ENCODE results near the gene ATAD2B. TPM values are rescaled to one million over a fixed set of nuclear protein-coding genes. Genes with fewer than 3 reads are reported as not detected.

The ATAD2B gene
- total RNA-seq, 2 donors from 2014 or later: 16.8 to 20.0 TPM

DNA sequence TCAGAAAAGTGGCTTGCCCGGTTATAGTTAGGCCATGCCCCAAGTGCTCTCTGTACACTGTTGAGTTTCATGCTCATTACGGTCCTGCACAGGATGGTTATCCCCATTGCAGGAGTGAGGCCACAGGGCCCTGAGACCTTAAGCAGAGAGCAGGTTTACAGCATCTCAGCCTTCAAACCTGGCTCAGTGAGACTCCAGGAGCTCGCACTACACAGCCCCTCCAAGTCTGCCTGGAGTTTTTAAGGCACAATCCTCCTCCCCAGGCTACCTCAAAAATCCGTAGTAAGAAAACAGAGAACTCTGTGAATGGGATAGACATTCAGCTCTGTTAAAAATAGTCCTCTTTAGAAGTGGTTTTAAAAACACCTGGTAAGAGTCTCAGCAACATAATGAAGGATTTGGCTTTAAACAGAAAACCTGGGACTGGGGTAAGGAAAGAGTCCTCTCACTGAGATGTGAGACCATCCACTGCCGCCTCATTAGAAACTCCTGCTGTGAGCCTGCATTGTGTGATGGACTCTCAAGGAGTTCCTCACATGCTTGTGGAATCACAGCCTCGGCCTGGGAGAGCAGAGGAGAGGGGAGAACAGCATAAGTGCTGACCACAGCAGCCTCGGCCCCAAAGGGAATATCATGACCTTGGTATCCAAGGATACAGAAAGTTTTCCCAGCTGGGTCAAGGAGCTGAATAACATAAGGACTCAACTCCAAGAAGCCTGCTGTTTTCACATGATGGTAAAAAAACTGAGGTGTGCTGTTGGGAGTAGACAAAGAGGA lies 214.8 kb downstream of the ATAD2B start:
- no peaks in the 10 kb centered on the region for H3K36me3 ChIP-seq (replicated peaks in 1 of 2; ENCODE audit: insufficient read depth in 1 of 2, low read depth in 2 of 2)
- H3K9me3 ChIP-seq: no peaks in the 10 kb centered on the region
- intact Hi-C loops (cut with DNase I): no loop called here
- H3K27me3 ChIP-seq: no peaks in the 10 kb centered on the region
- H3K27ac ChIP-seq: no peak overlapping the region
- no peak for TF ChIP-seq CTCF (IDR thresholded peaks at IDR 0.05)
- TF ChIP-seq POLR2A (IDR thresholded peaks at IDR 0.05): no peak
- ATAC-seq (no peak), DNase-seq (no peak)
- no peaks in the 10 kb centered on the region for H3K4me1 ChIP-seq
- no peak overlapping the region for H3K4me3 ChIP-seq
- 84 to 87% methylated on average over 7 of the region's 7 CpGs for WGBS, 2 donors

- WGBS, 2 donors: 92 to 95% methylated on average over 6 to 8 of the region's 8 CpGs
- Histone ChIP-seq H3K4me3 (no peak overlapping the region), H3K27me3 (no peaks in the 10 kb centered on the region), H3K4me1 (no peaks in the 10 kb centered on the region), H3K9me3 (no peaks in the 10 kb centered on the region), H3K27ac (no peak overlapping the region), H3K36me3 (replicated peaks in 1 of 2; ENCODE audit: insufficient read depth in 1 of 2, low read depth in 2 of 2) (no peaks in the 10 kb centered on the region)
- DNase-seq (no peak), ATAC-seq (no peak)
- intact Hi-C loops (cut with DNase I): no loop called here
- TF ChIP-seq POLR2A (IDR thresholded peaks at IDR 0.05): no peak
- TF ChIP-seq CTCF (IDR thresholded peaks at IDR 0.05): no peak
Measured at GRCh38 chr2:23709311-23709710, 217.6 kb downstream of the ATAD2B start.

DNA sequence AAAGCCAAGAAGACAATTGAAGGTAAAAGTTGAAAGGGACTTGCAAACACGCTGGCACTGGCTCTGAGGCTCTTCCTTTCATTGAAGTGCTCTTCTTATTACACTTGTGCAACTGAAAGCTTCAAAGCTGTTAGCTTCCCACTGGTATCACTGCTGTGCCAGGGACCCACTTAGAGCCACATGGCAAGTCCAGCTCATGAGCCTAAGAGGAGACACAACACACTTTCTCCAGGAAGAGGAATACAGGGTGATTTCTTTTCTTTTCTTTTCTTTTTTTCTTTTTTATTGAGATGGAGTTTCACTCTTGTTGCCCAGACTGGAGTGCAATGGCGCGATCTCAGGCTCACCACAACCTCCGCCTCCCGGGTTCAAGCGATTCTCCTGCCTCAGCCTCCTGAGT lies 218.2 kb downstream of the ATAD2B start:
- no peak for ATAC-seq
- Histone ChIP-seq H3K4me1 (no peaks in the 10 kb centered on the region), H3K4me3 (no peak overlapping the region), H3K27me3 (no peaks in the 10 kb centered on the region), H3K9me3 (no peaks in the 10 kb centered on the region), H3K36me3 (replicated peaks in 1 of 2; ENCODE audit: insufficient read depth in 1 of 2, low read depth in 2 of 2) (no peaks in the 10 kb centered on the region), H3K27ac (no peak overlapping the region)
- no peak for DNase-seq
- TF ChIP-seq CTCF (IDR thresholded peaks at IDR 0.05): no peak
- no peak for TF ChIP-seq POLR2A (IDR thresholded peaks at IDR 0.05)
- intact Hi-C loops (cut with DNase I): no loop called here
- 94 to 99% methylated on average over 6 of the region's 6 CpGs for WGBS, 2 donors

GRCh38 chr2:23707096-23707495 lies 219.8 kb downstream of the ATAD2B start:
- no peaks in the 10 kb centered on the region for H3K36me3 ChIP-seq (replicated peaks in 1 of 2; ENCODE audit: insufficient read depth in 1 of 2, low read depth in 2 of 2)
- DNase-seq: no peak
- 71 to 76% methylated on average over 9 of the region's 9 CpGs for WGBS, 2 donors
- H3K4me1 ChIP-seq: no peaks in the 10 kb centered on the region
- H3K9me3 ChIP-seq: no peaks in the 10 kb centered on the region
- no peaks in the 10 kb centered on the region for H3K27me3 ChIP-seq
- H3K27ac ChIP-seq: no peak overlapping the region
- no peak for ATAC-seq
- TF ChIP-seq CTCF (IDR thresholded peaks at IDR 0.05) (no peak), POLR2A (IDR thresholded peaks at IDR 0.05) (no peak)
- H3K4me3 ChIP-seq: no peak overlapping the region
- intact Hi-C loops (cut with DNase I): no loop called here

DNA sequence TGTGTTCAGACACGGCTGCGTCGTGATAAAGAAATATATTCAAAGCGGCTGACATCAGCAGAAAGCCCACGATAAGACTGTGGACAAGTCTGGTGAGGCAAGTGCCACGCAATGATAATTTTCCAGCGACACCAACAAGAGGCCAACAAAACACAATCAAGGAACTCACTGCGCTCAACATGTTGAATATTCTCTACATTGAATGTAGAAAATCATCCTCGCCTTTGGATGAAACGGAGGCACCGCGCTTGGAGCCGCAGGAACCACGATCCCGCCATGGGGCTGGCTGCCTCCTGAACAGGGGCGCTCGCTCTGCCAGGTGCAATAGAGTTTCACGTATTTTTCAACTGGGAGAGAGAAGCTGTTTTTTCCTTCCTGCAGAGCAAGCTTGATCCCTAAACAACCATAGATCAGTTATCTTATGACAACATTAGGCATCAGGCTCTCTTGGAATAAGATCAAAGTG lies 220.3 kb downstream of the ATAD2B start:
- H3K4me1 ChIP-seq: no peaks in the 10 kb centered on the region
- ATAC-seq: no peak
- intact Hi-C loops (cut with DNase I): no loop called here
- no peaks in the 10 kb centered on the region for H3K27me3 ChIP-seq
- H3K36me3 ChIP-seq (replicated peaks in 1 of 2; ENCODE audit: insufficient read depth in 1 of 2, low read depth in 2 of 2): no peaks in the 10 kb centered on the region
- H3K4me3 ChIP-seq: no peak overlapping the region
- no peak overlapping the region for H3K27ac ChIP-seq
- no peak for TF ChIP-seq CTCF (IDR thresholded peaks at IDR 0.05)
- no peak for TF ChIP-seq POLR2A (IDR thresholded peaks at IDR 0.05)
- WGBS, 2 donors: 94 to 95% methylated on average over 18 of the region's 18 CpGs
- DNase-seq: no peak
- H3K9me3 ChIP-seq: no peaks in the 10 kb centered on the region

Measured in body of pancreas (tissue), 4 donors.